ENCODE results near the gene CCDC188. TPM values are rescaled to one million over a fixed set of nuclear protein-coding genes. Genes with fewer than 3 reads are reported as not detected.

CCDC188 gene
- total RNA-seq, 1 experiment from 2014 or later: not detected

DNA sequence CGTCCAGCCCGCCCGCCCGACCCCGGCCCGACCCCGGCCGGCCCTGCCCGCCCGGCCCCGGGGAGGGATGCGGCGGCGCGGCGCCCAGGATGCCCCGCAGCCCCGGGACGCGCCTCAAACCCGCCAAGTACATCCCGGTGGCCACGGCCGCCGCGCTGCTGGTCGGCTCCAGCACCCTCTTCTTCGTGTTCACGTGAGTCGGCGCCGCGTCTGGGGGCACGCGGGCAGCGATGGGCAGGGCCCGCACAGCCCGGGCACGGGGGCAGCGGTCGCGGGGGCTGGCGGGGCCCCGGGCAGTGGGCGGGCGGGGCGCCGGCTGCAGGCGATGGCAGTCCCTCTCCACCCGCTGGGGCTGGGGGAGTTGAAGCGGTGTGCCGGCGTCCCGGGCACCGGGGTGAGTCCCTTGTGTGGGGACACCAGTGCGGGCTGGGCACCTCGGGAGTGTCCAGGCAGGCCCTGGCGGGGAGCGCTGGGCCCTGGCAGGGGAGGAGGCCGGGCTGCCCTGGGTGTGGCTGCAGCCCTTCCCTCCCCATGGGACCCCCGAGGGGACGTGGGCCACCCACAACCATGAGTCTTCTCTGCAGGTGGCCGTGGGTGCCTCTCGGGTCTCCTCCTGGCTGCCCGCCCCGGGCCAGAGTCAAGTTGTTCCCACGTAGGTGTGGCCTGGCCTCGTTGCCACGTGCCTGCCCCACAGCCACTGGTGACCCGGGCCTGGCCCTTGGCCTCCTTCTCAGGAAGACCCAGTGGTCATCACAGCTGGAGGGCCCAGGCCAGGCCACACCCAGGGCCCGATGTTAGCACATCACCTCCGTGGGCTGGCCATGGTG, 18.8 kb downstream of the CCDC188 start:
- ChIA-PET CTCF (no interaction called here), POLR2A (ENCODE audit: unreplicated experiment) (no interaction called here)
- H2AFZ ChIP-seq (ENCODE audit: low read length): peak overlapping the region; percentile 68; the same call in 1 of the 2 replicates
- ATAC-seq: no peak
- H3K9me3 ChIP-seq (ENCODE audit: low read length): no peaks in the 10 kb centered on the region
- peak overlapping the region; percentile 74 for H3K4me3 ChIP-seq (ENCODE audit: low read length)
- H3K9ac ChIP-seq (ENCODE audit: low read length): peak overlapping the region; percentile 72
- TF ChIP-seq, protein P1, sequence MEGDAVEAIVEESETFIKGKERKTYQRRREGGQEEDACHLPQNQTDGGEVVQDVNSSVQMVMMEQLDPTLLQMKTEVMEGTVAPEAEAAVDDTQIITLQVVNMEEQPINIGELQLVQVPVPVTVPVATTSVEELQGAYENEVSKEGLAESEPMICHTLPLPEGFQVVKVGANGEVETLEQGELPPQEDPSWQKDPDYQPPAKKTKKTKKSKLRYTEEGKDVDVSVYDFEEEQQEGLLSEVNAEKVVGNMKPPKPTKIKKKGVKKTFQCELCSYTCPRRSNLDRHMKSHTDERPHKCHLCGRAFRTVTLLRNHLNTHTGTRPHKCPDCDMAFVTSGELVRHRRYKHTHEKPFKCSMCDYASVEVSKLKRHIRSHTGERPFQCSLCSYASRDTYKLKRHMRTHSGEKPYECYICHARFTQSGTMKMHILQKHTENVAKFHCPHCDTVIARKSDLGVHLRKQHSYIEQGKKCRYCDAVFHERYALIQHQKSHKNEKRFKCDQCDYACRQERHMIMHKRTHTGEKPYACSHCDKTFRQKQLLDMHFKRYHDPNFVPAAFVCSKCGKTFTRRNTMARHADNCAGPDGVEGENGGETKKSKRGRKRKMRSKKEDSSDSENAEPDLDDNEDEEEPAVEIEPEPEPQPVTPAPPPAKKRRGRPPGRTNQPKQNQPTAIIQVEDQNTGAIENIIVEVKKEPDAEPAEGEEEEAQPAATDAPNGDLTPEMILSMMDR (conservative IDR thresholded peaks at IDR 0.05; ENCODE audit: low read depth, low read length): no peak
- TF ChIP-seq EZH2phosphoT487 (IDR thresholded peaks at IDR 0.05; ENCODE audit: borderline replicate concordance, low read length): no peak
- intact Hi-C loops (cut with micrococcal nuclease): no loop called here
- peak overlapping the region; percentile 93 for H3K4me2 ChIP-seq (ENCODE audit: low read length)
- no peaks in the 10 kb centered on the region for H4K20me1 ChIP-seq (ENCODE audit: low read length)
- BruUV-seq (replicated peaks): no TSS peak
- H3K79me2 ChIP-seq (ENCODE audit: low read length): peaks cover 51% of the 10 kb centered on the region
- H3F3A ChIP-seq (ENCODE audit: low read length, unreplicated experiment): no peaks in the 10 kb centered on the region
- no peaks in the 10 kb centered on the region for H3K9me2 ChIP-seq (replicated peaks; ENCODE audit: low read length)
- H3K27ac ChIP-seq (ENCODE audit: low read length): no peak overlapping the region
- peaks cover 7% of the 10 kb centered on the region; the same call in 1 of the 2 replicates for H3K4me1 ChIP-seq (ENCODE audit: insufficient read depth, low read length)
- H3K36me3 ChIP-seq (ENCODE audit: low read depth, low read length): no peaks in the 10 kb centered on the region
- DNase-seq: no peak
- H3K27me3 ChIP-seq (ENCODE audit: low read length): no peaks in the 10 kb centered on the region

DNA sequence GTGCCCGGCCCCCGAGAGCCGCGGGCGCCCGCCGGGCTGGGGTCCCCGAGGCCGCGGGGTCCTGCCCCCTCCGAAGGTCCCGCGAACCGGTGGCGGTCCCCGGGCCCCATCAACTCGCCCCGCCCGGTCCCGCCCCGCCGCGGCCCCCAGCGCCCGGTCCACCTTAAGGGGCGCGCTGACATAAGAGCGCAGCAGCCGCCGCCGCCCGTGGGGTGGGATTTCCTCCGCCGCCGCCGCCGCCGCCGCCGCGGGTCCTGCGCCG, 19.3 kb downstream of the CCDC188 start, which contains the start of gene ZDHHC8:
Gene ZDHHC8, plus strand, starts transcription at position 208 of the 262 bp plus-strand sequence. CDS start 144 bp downstream, outside the sequence.
- ATAC-seq: peak; percentile 64
- no peaks in the 10 kb centered on the region for H3K9me2 ChIP-seq (replicated peaks; ENCODE audit: low read length)
- H3K9me3 ChIP-seq (ENCODE audit: low read length): no peaks in the 10 kb centered on the region
- no peak for TF ChIP-seq EZH2phosphoT487 (IDR thresholded peaks at IDR 0.05; ENCODE audit: borderline replicate concordance, low read length)
- POLR2A ChIA-PET (ENCODE audit: unreplicated experiment): no interaction called here
- H2AFZ ChIP-seq (ENCODE audit: low read length): peak within 1 kb of the TSS; percentile 79; the same call in 1 of the 2 replicates
- intact Hi-C loops (cut with micrococcal nuclease): no loop called here
- H3K79me2 ChIP-seq (ENCODE audit: low read length): peaks cover 46% of the 10 kb centered on the region
- no peak within 1 kb of the TSS for H3K27ac ChIP-seq (ENCODE audit: low read length)
- H3K9ac ChIP-seq (ENCODE audit: low read length): peak within 1 kb of the TSS; percentile 72
- H3F3A ChIP-seq (ENCODE audit: low read length, unreplicated experiment): no peaks in the 10 kb centered on the region
- no peaks in the 10 kb centered on the region for H4K20me1 ChIP-seq (ENCODE audit: low read length)
- H3K36me3 ChIP-seq (ENCODE audit: low read depth, low read length): no peaks in the 10 kb centered on the region
- peaks cover 7% of the 10 kb centered on the region; the same call in 1 of the 2 replicates for H3K4me1 ChIP-seq (ENCODE audit: insufficient read depth, low read length)
- peak within 1 kb of the TSS; percentile 74 for H3K4me3 ChIP-seq (ENCODE audit: low read length)
- peak within 1 kb of the TSS; percentile 93 for H3K4me2 ChIP-seq (ENCODE audit: low read length)
- DNase-seq: no peak
- BruUV-seq (replicated peaks): no TSS peak
- no peaks in the 10 kb centered on the region for H3K27me3 ChIP-seq (ENCODE audit: low read length)
- CTCF ChIA-PET: no interaction called here

DNA sequence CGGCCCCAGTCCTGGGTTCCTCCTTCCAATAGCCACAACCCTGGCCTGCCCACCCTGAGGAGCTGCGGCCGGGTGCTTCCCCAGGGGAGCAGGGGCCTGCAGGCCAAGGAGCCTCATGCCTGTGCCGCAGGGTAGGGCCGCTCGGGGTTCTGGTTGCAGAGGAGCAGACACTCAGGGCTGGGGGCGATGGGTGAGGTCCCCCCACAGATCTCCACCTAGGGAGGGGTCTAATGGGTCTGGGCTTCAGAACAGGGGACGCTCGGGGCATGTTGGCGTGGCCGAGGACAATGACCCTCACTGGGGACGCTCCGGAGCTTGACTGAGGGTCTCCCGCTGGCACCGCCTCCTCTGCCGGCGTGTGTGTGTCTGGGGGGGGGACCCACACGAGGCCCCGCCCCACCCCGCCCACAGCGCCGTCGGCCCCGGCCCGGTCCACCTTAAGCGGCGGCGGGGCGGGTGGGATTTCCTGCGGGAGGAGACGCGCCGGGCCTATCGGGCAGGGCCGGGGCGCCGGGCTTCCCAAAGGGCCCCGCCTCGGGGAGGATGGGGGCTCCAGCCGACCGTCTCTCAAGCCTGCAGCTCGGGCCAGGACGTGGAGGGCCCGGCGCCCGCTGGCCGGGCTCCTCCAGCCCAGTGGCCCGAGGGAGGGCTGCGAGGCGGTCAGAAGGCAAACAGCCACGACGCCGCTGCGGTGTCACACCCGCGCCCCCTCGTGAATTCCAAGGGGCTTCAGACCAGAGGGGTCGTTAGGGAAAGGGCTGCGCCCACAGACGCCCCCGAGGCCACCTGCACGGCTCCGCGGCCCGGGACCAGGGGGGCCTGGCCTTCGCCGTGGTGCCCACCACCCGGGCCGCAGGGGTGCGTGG, 19.9 kb downstream of the CCDC188 start:
- Histone ChIP-seq H4K20me1 (ENCODE audit: low read length) (no peaks in the 10 kb centered on the region), H3K9me2 (replicated peaks; ENCODE audit: low read length) (no peaks in the 10 kb centered on the region), H3K27ac (ENCODE audit: low read length) (no peak overlapping the region), H3K4me3 (ENCODE audit: low read length) (peak overlapping the region; percentile 70), H3K79me2 (ENCODE audit: low read length) (peaks cover 40% of the 10 kb centered on the region), H3K4me2 (ENCODE audit: low read length) (peak overlapping the region; percentile 84), H3K9me3 (ENCODE audit: low read length) (no peaks in the 10 kb centered on the region), H3F3A (ENCODE audit: low read length, unreplicated experiment) (no peaks in the 10 kb centered on the region), H3K4me1 (ENCODE audit: insufficient read depth, low read length) (peaks cover 7% of the 10 kb centered on the region; the same call in 1 of the 2 replicates), H2AFZ (ENCODE audit: low read length) (peak overlapping the region; percentile 79; the same call in 1 of the 2 replicates), H3K9ac (ENCODE audit: low read length) (peak overlapping the region; percentile 59; the same call in 1 of the 2 replicates), H3K36me3 (ENCODE audit: low read depth, low read length) (no peaks in the 10 kb centered on the region; the same call in 1 of the 2 replicates), H3K27me3 (ENCODE audit: low read length) (no peaks in the 10 kb centered on the region)
- ATAC-seq: peak; percentile 86
- ChIA-PET CTCF (no interaction called here), POLR2A (ENCODE audit: unreplicated experiment) (no interaction called here)
- TF ChIP-seq, protein P1 (conservative IDR thresholded peaks at IDR 0.05; ENCODE audit: low read depth, low read length): no peak
- TF ChIP-seq EZH2 (IDR thresholded peaks at IDR 0.05; ENCODE audit: low read length, unreplicated experiment) (no peak), EZH2phosphoT487 (IDR thresholded peaks at IDR 0.05; ENCODE audit: borderline replicate concordance, low read length) (no peak)
- intact Hi-C loops (cut with micrococcal nuclease): no loop called here
- DNase-seq: peak; percentile 67
- no TSS peak for BruUV-seq (replicated peaks)

All from PC-3 (cell line).